IMR-90 (cell line): Measurements from ENCODE around the gene NPAS3. TPM values are rescaled to one million over a fixed set of nuclear protein-coding genes. Genes with fewer than 3 reads are reported as not detected.

ENCODE experiments used
- ATAC-seq: fragments of 200-7000 bp; cut with Tn5 transposase; 2 replicates; pipeline ENCODE4 v1.9.1; 2020; ENCODE audit warnings: low read depth, mild to moderate bottlenecking, moderate library complexity
- BruUV-seq: library from RNA; stranded (reverse); fragments of 400-500 nt; replicated peaks from 2 replicates; lab custom pipeline; 2021; lab: Mats Ljungman, UMichigan
- CTCF ChIA-PET: fragments of 300-600 bp; formaldehyde crosslinking; extraction: SDS; loops from one replicate; lab custom pipeline; 2021; ENCODE audit warnings: antibody characterized with exemption; lab: Yijun Ruan, JAX
- POLR2A ChIA-PET: fragments of 300-600 bp; sonication (Branson Sonifier 250); formaldehyde crosslinking; loops from one replicate; lab custom pipeline; 2022; ENCODE audit warnings: antibody characterized with exemption; ENCODE audit not compliant: unreplicated experiment; lab: Charles Lee
- DNase-seq: peaks from one replicate; pipeline ENCODE4 v3.0.0; 2013
- H2AFZ ChIP-seq: replicated peaks from 2 replicates; pipeline ENCODE3; 2013; ENCODE audit warnings: low read length, mild to moderate bottlenecking; ENCODE audit not compliant: poor library complexity
- H2AK5ac ChIP-seq: 2 replicates; pipeline ENCODE4 v1.6.1; 2013; ENCODE audit warnings: low read depth, low read length, inconsistent platforms
- H2AK9ac ChIP-seq: replicated peaks from 2 replicates; pipeline ENCODE3; 2013; ENCODE audit warnings: mild to moderate bottlenecking, low read depth, low read length, moderate library complexity; ENCODE audit not compliant: poor library complexity
- H2BK120ac ChIP-seq: 2 replicates; pipeline ENCODE4 v1.6.1; 2013; ENCODE audit warnings: low read depth, low read length, inconsistent platforms
- H2BK15ac ChIP-seq: 3 replicates; pipeline ENCODE4 v1.6.1; 2013; ENCODE audit warnings: low read depth, low read length, inconsistent platforms
- H2BK20ac ChIP-seq: 2 replicates; pipeline ENCODE4 v1.6.1; 2013; ENCODE audit warnings: low read depth, mild to moderate bottlenecking, inconsistent platforms, low read length, moderate library complexity
- H2BK5ac ChIP-seq: 2 replicates; pipeline ENCODE4 v1.6.1; 2013; ENCODE audit warnings: mild to moderate bottlenecking, low read depth, low read length, inconsistent platforms; ENCODE audit not compliant: poor library complexity, severe bottlenecking
- H3K14ac ChIP-seq: replicated peaks from 2 replicates; pipeline ENCODE4 v1.6.1; 2013; ENCODE audit warnings: low read depth, low read length, inconsistent platforms
- H3K18ac ChIP-seq: 2 replicates; pipeline ENCODE4 v1.6.1; 2013; ENCODE audit warnings: low read depth, low read length, control low read depth
- H3K23ac ChIP-seq: 2 replicates; pipeline ENCODE4 v1.6.1; 2013; ENCODE audit warnings: low read depth, low read length, inconsistent platforms
- H3K27ac ChIP-seq: 2 replicates; pipeline ENCODE4 v1.5.1; 2013; ENCODE audit warnings: mild to moderate bottlenecking, control low read depth, low read length; ENCODE audit not compliant: insufficient read depth
- H3K27me3 ChIP-seq: 2 replicates; pipeline ENCODE4 v1.6.1; 2013; ENCODE audit warnings: low read length; ENCODE audit not compliant: control insufficient read depth, insufficient read depth
- H3K36me3 ChIP-seq: 2 replicates; pipeline ENCODE4 v1.6.1; 2013; ENCODE audit warnings: low read length, mixed read lengths; ENCODE audit not compliant: control insufficient read depth, insufficient read depth
- H3K4ac ChIP-seq: 2 replicates; pipeline ENCODE4 v1.6.1; 2013; ENCODE audit warnings: low read depth, low read length, inconsistent platforms
- H3K4me1 ChIP-seq: 2 replicates; pipeline ENCODE4 v1.6.1; 2013; ENCODE audit warnings: low read length, mixed read lengths; ENCODE audit not compliant: control insufficient read depth, insufficient read depth
- H3K4me2 ChIP-seq: 2 replicates; pipeline ENCODE4 v1.6.1; 2013; ENCODE audit warnings: low read depth, mild to moderate bottlenecking, control low read depth, low read length, moderate library complexity
- H3K4me3 ChIP-seq: 2 replicates; pipeline ENCODE4 v1.5.1; 2013; ENCODE audit warnings: low read depth, mild to moderate bottlenecking, control low read depth, low read length, moderate library complexity; ENCODE audit not compliant: insufficient read depth
- H3K56ac ChIP-seq: 2 replicates; pipeline ENCODE4 v1.6.1; 2013; ENCODE audit warnings: low read length, inconsistent platforms; ENCODE audit not compliant: insufficient read depth; ENCODE audit errors: extremely low read depth
- H3K79me1 ChIP-seq, 2 experiments: 2 replicates each; pipeline ENCODE4 v1.6.1; 2013; ENCODE audit warnings: low read length in 2 of 2, inconsistent platforms in 1 of 2, low read depth in 1 of 2
- H3K9ac ChIP-seq: 2 replicates; pipeline ENCODE4 v1.6.1; 2013; ENCODE audit warnings: low read depth, low read length, control low read depth
- H3K9me1 ChIP-seq: 2 replicates; pipeline ENCODE4 v1.6.1; 2013; ENCODE audit warnings: low read length, inconsistent platforms; ENCODE audit not compliant: insufficient read depth
- H3K9me3 ChIP-seq: 2 replicates; pipeline ENCODE4 v1.6.1; 2013; ENCODE audit warnings: low read length; ENCODE audit not compliant: control insufficient read depth, insufficient read depth
- H4K20me1 ChIP-seq: 2 replicates; pipeline ENCODE4 v1.6.1; 2013; ENCODE audit warnings: low read length, inconsistent platforms; ENCODE audit not compliant: insufficient read depth
- H4K5ac ChIP-seq: 2 replicates; pipeline ENCODE4 v1.6.1; 2013; ENCODE audit warnings: mild to moderate bottlenecking, low read depth, low read length, control low read depth
- H4K8ac ChIP-seq, 2 experiments: 2 replicates each; pipeline ENCODE4 v1.6.1; 2013; ENCODE audit warnings: low read depth in 2 of 2, low read length in 2 of 2, control low read depth in 1 of 2, inconsistent platforms in 1 of 2
- H4K91ac ChIP-seq: 2 replicates; pipeline ENCODE4 v1.6.1; 2013; ENCODE audit warnings: low read depth, low read length, inconsistent platforms; ENCODE audit not compliant: insufficient read depth
- BHLHE40 ChIP-seq: fragments of 150-350 bp; IDR thresholded peaks from 2 replicates; pipeline ENCODE4 v1.6.1; 2016; ENCODE audit warnings: mild to moderate bottlenecking, low read depth, low read length
- MAZ ChIP-seq: IDR thresholded peaks from 2 replicates; pipeline ENCODE4 v1.6.1; 2012; ENCODE audit warnings: low read depth, mild to moderate bottlenecking, low read length, improper control_type of control experiment, moderate library complexity, borderline replicate concordance
- MXI1 ChIP-seq: IDR thresholded peaks from 2 replicates; pipeline ENCODE4 v1.6.1; 2012; ENCODE audit warnings: low read depth, mild to moderate bottlenecking, low read length, moderate library complexity, borderline replicate concordance
- NFE2L2 ChIP-seq: fragments of 150-350 bp; IDR thresholded peaks from 2 replicates; pipeline ENCODE4 v1.6.1; 2016; ENCODE audit warnings: low read depth, mild to moderate bottlenecking, low read length
- RAD21 ChIP-seq: IDR thresholded peaks from 2 replicates; pipeline ENCODE4 v1.6.1; 2012; ENCODE audit warnings: low read length, improper control_type of control experiment
- RCOR1 ChIP-seq: IDR thresholded peaks from 2 replicates; pipeline ENCODE4 v1.6.1; 2012; ENCODE audit warnings: mild to moderate bottlenecking, low read length, improper control_type of control experiment; ENCODE audit not compliant: insufficient replicate concordance
- RFX5 ChIP-seq: IDR thresholded peaks from 2 replicates; pipeline ENCODE4 v1.8.0; 2012; ENCODE audit warnings: low read depth, mild to moderate bottlenecking, low read length, moderate library complexity
- WGBS, 2 experiments: methylation state at CpG; one replicate each; pipeline versions ENCODE4 v1.1.5 to v1.1.7; 2013; ENCODE audit warnings: missing lambda C conversion rate in 2 of 2; ENCODE audit not compliant: insufficient read length in 1 of 2; ENCODE audit errors: extremely low coverage in 2 of 2; 5-methylcytosine and 5-hydroxymethylcytosine counted together
- dilution Hi-C: fragments of 300-500 bp; cut with HindIII; formaldehyde crosslinking; loops from one replicate; pipeline ENCODE4 v1.14.3; 2018; ENCODE audit warnings: low sequenced_read_pairs; ENCODE audit not compliant: unreplicated experiment
- in situ Hi-C: fragments of 300-500 bp; cut with MboI; formaldehyde crosslinking; loops from 3 replicates; pipeline ENCODE4 v1.14.3; 2019; ENCODE audit warnings: low sequenced_read_pairs, inconsistent platforms, mixed read lengths
- intact Hi-C: fragments of 100-400 bp; cut with micrococcal nuclease; formaldehyde crosslinking; loops from 2 replicates; pipeline ENCODE4 v1.10.0; 2022
- polyA plus RNA-seq, 3 experiments: library from polyadenylated mRNA; depleted of rRNA; stranded (reverse); fragments of >200 nt; gene quantifications; 2 replicates each; pipeline ENCODE4 v1.2.3, GENCODE V29; 2012; ENCODE audit warnings: low replicate concordance in 1 of 3
- total RNA-seq: library from RNA; depleted of rRNA; stranded (reverse); fragments of >200 nt; gene quantifications from 2 replicates; pipeline ENCODE4 v1.2.3, GENCODE V29; 2012
- TF ChIP-seq, protein P1 (sequence below): conservative IDR thresholded peaks from 2 replicates; pipeline ENCODE4 v1.5.1; 2012; ENCODE audit warnings: mild to moderate bottlenecking, low read depth, low read length, improper control_type of control experiment

The NPAS3 gene
- total and polyA plus RNA-seq, 2 of the 4 experiments (the other 2 are of a cell fraction), result not detected

DNA sequence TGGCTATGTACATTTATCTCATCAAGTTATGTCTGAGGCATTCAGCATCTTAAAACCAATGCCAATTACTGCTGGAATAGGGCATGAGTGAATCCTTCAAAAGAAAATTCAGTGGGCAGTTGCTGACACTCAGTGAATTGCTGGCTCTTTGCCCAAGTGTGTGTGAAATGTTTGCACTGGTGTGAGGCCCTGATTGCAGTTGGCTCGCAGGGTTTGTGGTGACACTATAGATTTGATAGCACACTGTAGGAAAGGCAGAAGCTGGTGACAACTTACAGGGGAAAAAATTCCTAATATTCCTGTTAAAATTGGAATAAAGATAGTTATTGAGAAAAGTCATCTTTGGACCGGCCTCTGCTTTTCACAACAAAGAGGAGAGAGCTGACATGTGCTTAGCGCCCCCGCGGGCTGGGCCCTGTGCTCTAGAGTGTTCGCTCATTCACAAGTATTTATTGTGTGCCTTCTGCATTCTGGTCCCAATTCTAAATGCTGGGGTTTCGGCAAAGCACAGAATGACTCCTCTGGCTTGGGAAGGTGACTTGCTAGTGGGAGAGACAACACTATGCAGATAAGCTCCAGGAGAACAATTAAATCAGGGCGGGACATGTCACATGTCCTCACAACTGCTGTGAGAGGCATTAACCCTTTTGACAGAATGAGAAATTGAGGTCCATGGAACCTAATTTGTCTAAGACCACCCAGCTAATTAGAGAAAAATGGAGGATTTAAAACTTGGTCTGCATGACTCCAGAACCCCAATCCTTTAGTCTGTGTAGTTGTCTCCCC, 418.7 kb downstream of the NPAS3 start:
- Histone ChIP-seq H2AK9ac (no peak overlapping the region), H3K14ac (no peak overlapping the region), H3K9me1 (no peaks in the 10 kb centered on the region), H3K9ac (no peak overlapping the region), H4K5ac (no peak overlapping the region), H3K27ac (no peak overlapping the region), H3K4me2 (no peak overlapping the region), H3K9me3 (no peaks in the 10 kb centered on the region), H2BK20ac (no peak overlapping the region), H3K4ac (no peak overlapping the region), H2AK5ac (no peak overlapping the region), H3K4me3 (no peak overlapping the region), H2AFZ (no peak overlapping the region), H3K4me1 (no peaks in the 10 kb centered on the region), H3K36me3 (no peaks in the 10 kb centered on the region), H3K18ac (no peak overlapping the region), H4K8ac (no peak overlapping the region), H2BK5ac (no peak overlapping the region), H2BK120ac (no peak overlapping the region), H3K56ac (no peak overlapping the region), H4K20me1 (no peaks in the 10 kb centered on the region), H3K79me1 (no peaks in the 10 kb centered on the region), H2BK15ac (no peak overlapping the region), H4K91ac (no peak overlapping the region), H3K23ac (no peak overlapping the region), H3K27me3 (no peaks in the 10 kb centered on the region)
- no TSS peak for BruUV-seq
- intact Hi-C loops, result no loop called here
- TF ChIP-seq NFE2L2 (no peak), MXI1 (no peak), RCOR1 (no peak), RAD21 (no peak), MAZ (no peak), BHLHE40 (no peak), RFX5 (no peak)
- TF ChIP-seq, protein P1, sequence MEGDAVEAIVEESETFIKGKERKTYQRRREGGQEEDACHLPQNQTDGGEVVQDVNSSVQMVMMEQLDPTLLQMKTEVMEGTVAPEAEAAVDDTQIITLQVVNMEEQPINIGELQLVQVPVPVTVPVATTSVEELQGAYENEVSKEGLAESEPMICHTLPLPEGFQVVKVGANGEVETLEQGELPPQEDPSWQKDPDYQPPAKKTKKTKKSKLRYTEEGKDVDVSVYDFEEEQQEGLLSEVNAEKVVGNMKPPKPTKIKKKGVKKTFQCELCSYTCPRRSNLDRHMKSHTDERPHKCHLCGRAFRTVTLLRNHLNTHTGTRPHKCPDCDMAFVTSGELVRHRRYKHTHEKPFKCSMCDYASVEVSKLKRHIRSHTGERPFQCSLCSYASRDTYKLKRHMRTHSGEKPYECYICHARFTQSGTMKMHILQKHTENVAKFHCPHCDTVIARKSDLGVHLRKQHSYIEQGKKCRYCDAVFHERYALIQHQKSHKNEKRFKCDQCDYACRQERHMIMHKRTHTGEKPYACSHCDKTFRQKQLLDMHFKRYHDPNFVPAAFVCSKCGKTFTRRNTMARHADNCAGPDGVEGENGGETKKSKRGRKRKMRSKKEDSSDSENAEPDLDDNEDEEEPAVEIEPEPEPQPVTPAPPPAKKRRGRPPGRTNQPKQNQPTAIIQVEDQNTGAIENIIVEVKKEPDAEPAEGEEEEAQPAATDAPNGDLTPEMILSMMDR, result no peak
- ChIA-PET POLR2A (no interaction called here), CTCF (interaction anchor here (0.9 kb wide), 1 partner anchor 9 kb away, joined by 3 read pairs; no protein-coding TSS in a partner anchor)
- DNase-seq (no peak), ATAC-seq (no peak)
- WGBS, 2 experiments, result no CpG with 5 or more reads among the region's 8 CpGs
- in situ Hi-C loops, result no loop called here
- dilution Hi-C loops, result no loop called here
